Kidney glomerular epithelial cell (primary cell): ENCODE measurements around the gene SPACA1.

Experiments
- DNase-seq: peaks from one replicate; lab custom pipeline; 2025; lab: John Stamatoyannopoulos, UW

SPACA1 gene

GRCh38 chr6:88105741-88106340 is 58.2 kb downstream of the SPACA1 start:
- DNase-seq: no peak

- no peak for DNase-seq
Measured at GRCh38 chr6:88107241-88107640, 59.6 kb downstream of the SPACA1 start.

DNA sequence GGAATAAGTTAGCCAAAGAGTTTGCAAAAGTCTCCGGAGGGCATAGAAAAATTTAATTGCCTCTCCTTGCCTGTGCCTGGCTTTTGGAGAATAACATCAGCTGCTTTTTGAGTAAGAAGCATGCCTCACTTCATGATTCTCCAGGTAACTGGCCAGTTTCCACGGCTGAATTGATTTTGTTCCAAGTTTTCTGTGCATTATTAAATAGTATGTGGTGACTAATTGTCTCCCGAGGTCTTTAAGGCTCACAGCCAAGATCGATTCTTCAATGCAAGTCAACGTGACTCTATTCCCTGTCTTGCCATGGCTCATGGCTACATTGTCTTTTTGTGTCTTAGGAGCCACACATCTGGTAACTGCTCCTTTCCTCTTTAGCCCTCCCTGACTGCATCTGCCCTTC is 64.3 kb downstream of the SPACA1 start:
- no peak for DNase-seq

GRCh38 chr6:88114838-88115237 is 67.2 kb downstream of the SPACA1 start:
- DNase-seq: no peak

DNA sequence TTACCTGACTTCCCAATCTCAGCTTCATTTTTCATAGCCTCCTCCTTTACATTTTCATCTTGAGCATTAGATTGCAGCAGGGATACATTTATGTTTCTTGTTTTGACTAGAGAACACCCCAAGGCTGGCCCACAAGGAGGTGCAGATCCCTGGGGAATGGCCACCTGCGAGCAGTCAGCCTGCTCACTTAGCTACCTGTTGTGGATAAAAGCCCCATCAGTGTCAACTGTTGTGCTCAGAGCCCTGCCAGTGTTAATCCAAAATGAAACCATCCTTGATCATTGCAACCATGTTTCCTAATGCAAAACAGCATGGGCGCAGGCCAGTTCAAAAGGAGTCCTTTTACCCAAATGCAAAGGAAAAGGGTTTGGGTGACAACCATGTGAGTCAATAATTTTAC is 67.7 kb downstream of the SPACA1 start:
- no peak for DNase-seq

DNA sequence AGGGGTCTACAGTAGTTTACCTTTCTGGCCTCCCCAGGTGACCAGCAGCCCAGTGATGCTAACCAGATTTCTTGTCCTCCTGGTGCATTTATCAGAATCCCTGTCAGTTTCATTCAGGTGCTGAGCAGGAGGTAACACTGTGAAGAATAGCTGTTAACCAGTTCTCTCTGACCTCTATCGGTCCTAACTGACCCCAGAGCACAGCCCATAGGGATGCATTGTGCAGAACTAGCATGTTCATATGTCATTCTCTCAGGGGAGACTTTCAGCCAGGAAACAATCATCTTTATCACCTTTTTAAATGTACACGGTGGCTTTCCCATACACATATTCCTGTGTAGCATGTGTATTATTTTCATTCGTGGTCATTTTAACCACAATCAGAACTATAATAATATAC is 68.6 kb downstream of the SPACA1 start:
- no peak for DNase-seq
